Measurements from ENCODE around the gene ABR. TPM values are rescaled to one million over a fixed set of nuclear protein-coding genes. Genes with fewer than 3 reads are reported as not detected.
"Not testable (repeated sequence)": the region's sequence is repeated elsewhere in the genome, so short reads cannot be mapped to it uniquely, and the experiment has no call there.

Gene ABR
- total RNA-seq, 1 donor from 2014 or later = 70.9 TPM

- Mint-ChIP-seq H3K27ac (ENCODE audit: unreplicated experiment) (no peak overlapping the region), H3K4me1 (ENCODE audit: low read depth, unreplicated experiment) (peaks cover 2% of the 10 kb centered on the region), H3K27me3 (ENCODE audit: low read depth, unreplicated experiment) (no peaks in the 10 kb centered on the region), H3K4me3 (ENCODE audit: unreplicated experiment) (no peak overlapping the region), H3K9me3 (ENCODE audit: unreplicated experiment) (no peaks in the 10 kb centered on the region), H3K36me3 (ENCODE audit: low read depth, unreplicated experiment) (peaks cover 11% of the 10 kb centered on the region)
- peaks cover 10% of the 10 kb centered on the region for H3K36me3 ChIP-seq (ENCODE audit: insufficient read depth, low read length)
- FAIRE-seq (no peak), DNase-seq (ENCODE audit: low read depth) (no peak)
- no peaks in the 10 kb centered on the region for H3K27me3 ChIP-seq (ENCODE audit: insufficient read depth, low read length)
- no peaks in the 10 kb centered on the region for H3K9me3 ChIP-seq (ENCODE audit: insufficient read depth, low read depth, low read length)
- no peak overlapping the region for H3K4me2 ChIP-seq (ENCODE audit: low read length)
- TF ChIP-seq CTCF (IDR thresholded peaks at IDR 0.05; ENCODE audit: insufficient read depth, low read depth, low read length) (no peak), EZH2 (IDR thresholded peaks at IDR 0.05; ENCODE audit: insufficient read depth, low read length) (no peak)
- no peak overlapping the region for H2AFZ ChIP-seq (ENCODE audit: low read depth, low read length)
- H4K20me1 ChIP-seq (ENCODE audit: insufficient read depth, low read length) = peaks cover 32% of the 10 kb centered on the region
- peaks cover 9% of the 10 kb centered on the region for H3K4me1 ChIP-seq (ENCODE audit: insufficient read depth, low read length)
- no peak overlapping the region for H3K4me3 ChIP-seq (ENCODE audit: insufficient read depth, low read depth, low read length)
- H3K27ac ChIP-seq (ENCODE audit: low read depth, low read length) = no peak overlapping the region
- no peaks in the 10 kb centered on the region for H3K79me2 ChIP-seq (ENCODE audit: insufficient read depth, low read length)
- H3K9ac ChIP-seq (ENCODE audit: low read length) = no peak overlapping the region
Observed at GRCh38 chr17:1050246-1050995, 129.4 kb downstream of the ABR start.

GRCh38 chr17:1049446-1050225 lies 130.1 kb downstream of the ABR start:
- no peak overlapping the region for H3K4me3 Mint-ChIP-seq (ENCODE audit: unreplicated experiment)
- H3K36me3 Mint-ChIP-seq (ENCODE audit: low read depth, unreplicated experiment) = peaks cover 11% of the 10 kb centered on the region
- no peaks in the 10 kb centered on the region for H3K79me2 ChIP-seq (ENCODE audit: insufficient read depth, low read length)
- H3K27ac Mint-ChIP-seq (ENCODE audit: unreplicated experiment) = no peak overlapping the region
- H3K27me3 ChIP-seq (ENCODE audit: insufficient read depth, low read length) = no peaks in the 10 kb centered on the region
- H3K9ac ChIP-seq (ENCODE audit: low read length) = no peak overlapping the region
- FAIRE-seq (no peak), DNase-seq (ENCODE audit: low read depth) (no peak)
- H3K4me1 Mint-ChIP-seq (ENCODE audit: low read depth, unreplicated experiment) = peaks cover 2% of the 10 kb centered on the region
- H3K36me3 ChIP-seq (ENCODE audit: insufficient read depth, low read length) = peaks cover 4% of the 10 kb centered on the region
- peaks cover 9% of the 10 kb centered on the region for H3K4me1 ChIP-seq (ENCODE audit: insufficient read depth, low read length)
- TF ChIP-seq CTCF (IDR thresholded peaks at IDR 0.05; ENCODE audit: insufficient read depth, low read depth, low read length) (no peak), EZH2 (IDR thresholded peaks at IDR 0.05; ENCODE audit: insufficient read depth, low read length) (no peak)
- no peak overlapping the region for H2AFZ ChIP-seq (ENCODE audit: low read depth, low read length)
- H3K9me3 Mint-ChIP-seq (ENCODE audit: unreplicated experiment) = no peaks in the 10 kb centered on the region
- no peak overlapping the region for H3K4me3 ChIP-seq (ENCODE audit: insufficient read depth, low read depth, low read length)
- H4K20me1 ChIP-seq (ENCODE audit: insufficient read depth, low read length) = peaks cover 31% of the 10 kb centered on the region
- H3K27ac ChIP-seq (ENCODE audit: low read depth, low read length) = no peak overlapping the region
- no peaks in the 10 kb centered on the region for H3K27me3 Mint-ChIP-seq (ENCODE audit: low read depth, unreplicated experiment)
- no peaks in the 10 kb centered on the region for H3K9me3 ChIP-seq (ENCODE audit: insufficient read depth, low read depth, low read length)
- H3K4me2 ChIP-seq (ENCODE audit: low read length) = no peak overlapping the region

- H3K4me3 Mint-ChIP-seq (ENCODE audit: unreplicated experiment); H2AFZ ChIP-seq (ENCODE audit: low read depth, low read length); H3K9me3 ChIP-seq (ENCODE audit: insufficient read depth, low read depth, low read length); H3K27ac ChIP-seq (ENCODE audit: low read depth, low read length); DNase-seq (ENCODE audit: low read depth); H3K4me2 ChIP-seq (ENCODE audit: low read length); H3K9me3 Mint-ChIP-seq (ENCODE audit: unreplicated experiment); H3K27me3 ChIP-seq (ENCODE audit: insufficient read depth, low read length); H3K9ac ChIP-seq (ENCODE audit: low read length); H3K4me3 ChIP-seq (ENCODE audit: insufficient read depth, low read depth, low read length); H3K79me2 ChIP-seq (ENCODE audit: insufficient read depth, low read length); H3K27ac Mint-ChIP-seq (ENCODE audit: unreplicated experiment); H3K4me1 Mint-ChIP-seq (ENCODE audit: low read depth, unreplicated experiment); FAIRE-seq; H3K36me3 ChIP-seq (ENCODE audit: insufficient read depth, low read length); H3K4me1 ChIP-seq (ENCODE audit: insufficient read depth, low read length); H3K27me3 Mint-ChIP-seq (ENCODE audit: low read depth, unreplicated experiment): not testable (repeated sequence)
- H4K20me1 ChIP-seq (ENCODE audit: insufficient read depth, low read length) = peaks cover 29% of the 10 kb centered on the region
- H3K36me3 Mint-ChIP-seq (ENCODE audit: low read depth, unreplicated experiment) = peaks cover 11% of the 10 kb centered on the region
Observed at GRCh38 chr17:1048516-1049115, 131.2 kb downstream of the ABR start.

Data from astrocyte (in vitro differentiated cells and primary cell).